Measurements from ENCODE around the gene IRS1.
"Not testable (repeated sequence)": the region's sequence is repeated elsewhere in the genome, so short reads cannot be mapped to it uniquely, and the experiment has no call there.

Gene IRS1, protein sequence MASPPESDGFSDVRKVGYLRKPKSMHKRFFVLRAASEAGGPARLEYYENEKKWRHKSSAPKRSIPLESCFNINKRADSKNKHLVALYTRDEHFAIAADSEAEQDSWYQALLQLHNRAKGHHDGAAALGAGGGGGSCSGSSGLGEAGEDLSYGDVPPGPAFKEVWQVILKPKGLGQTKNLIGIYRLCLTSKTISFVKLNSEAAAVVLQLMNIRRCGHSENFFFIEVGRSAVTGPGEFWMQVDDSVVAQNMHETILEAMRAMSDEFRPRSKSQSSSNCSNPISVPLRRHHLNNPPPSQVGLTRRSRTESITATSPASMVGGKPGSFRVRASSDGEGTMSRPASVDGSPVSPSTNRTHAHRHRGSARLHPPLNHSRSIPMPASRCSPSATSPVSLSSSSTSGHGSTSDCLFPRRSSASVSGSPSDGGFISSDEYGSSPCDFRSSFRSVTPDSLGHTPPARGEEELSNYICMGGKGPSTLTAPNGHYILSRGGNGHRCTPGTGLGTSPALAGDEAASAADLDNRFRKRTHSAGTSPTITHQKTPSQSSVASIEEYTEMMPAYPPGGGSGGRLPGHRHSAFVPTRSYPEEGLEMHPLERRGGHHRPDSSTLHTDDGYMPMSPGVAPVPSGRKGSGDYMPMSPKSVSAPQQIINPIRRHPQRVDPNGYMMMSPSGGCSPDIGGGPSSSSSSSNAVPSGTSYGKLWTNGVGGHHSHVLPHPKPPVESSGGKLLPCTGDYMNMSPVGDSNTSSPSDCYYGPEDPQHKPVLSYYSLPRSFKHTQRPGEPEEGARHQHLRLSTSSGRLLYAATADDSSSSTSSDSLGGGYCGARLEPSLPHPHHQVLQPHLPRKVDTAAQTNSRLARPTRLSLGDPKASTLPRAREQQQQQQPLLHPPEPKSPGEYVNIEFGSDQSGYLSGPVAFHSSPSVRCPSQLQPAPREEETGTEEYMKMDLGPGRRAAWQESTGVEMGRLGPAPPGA (N-terminal part only)

DNA sequence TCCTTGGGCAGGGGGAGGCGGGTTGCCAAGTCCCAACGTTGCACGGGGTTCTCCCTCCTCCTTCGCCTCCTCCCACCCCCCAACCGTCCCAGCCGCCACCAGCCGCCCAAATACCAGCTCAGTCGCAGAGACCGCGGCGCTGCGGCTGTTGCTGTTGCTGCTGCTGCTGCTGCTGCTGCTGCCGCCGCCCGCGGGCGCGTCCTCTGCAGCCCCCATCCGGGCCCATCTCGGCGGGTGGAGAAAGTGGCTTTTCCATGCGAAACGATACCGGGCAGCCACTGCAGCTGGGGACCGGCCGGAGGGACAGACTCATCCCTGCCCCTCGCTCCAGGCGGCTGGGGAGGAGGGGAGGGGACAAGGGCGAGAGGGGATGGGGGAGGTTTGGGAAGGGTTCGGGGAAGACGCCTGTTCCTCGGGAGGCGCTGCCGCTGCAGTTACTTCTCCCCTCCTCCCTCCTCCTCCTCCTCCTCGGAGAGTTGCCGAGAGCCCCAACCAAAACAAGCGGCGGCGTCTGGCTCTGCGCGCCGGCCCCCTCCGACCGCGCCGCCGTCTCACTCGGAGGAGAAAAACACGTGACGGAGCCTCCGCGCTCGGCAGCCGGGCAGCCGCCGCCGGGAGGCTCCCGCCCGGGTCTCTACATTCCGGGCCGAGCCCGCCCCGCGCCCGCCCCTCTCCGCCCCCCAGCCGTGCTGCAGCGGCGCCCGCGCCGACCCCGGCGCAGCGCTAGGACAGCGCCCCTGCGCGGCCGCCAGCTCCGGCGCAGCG is at the start of gene IRS1:
IRS1 (minus strand) TSS at position 610 of the 765 bp plus-strand sequence. CDS start 1,082 bp downstream, outside the sequence.
- DNase-seq (ENCODE audit: low read depth) = peak; percentile 48

DNA sequence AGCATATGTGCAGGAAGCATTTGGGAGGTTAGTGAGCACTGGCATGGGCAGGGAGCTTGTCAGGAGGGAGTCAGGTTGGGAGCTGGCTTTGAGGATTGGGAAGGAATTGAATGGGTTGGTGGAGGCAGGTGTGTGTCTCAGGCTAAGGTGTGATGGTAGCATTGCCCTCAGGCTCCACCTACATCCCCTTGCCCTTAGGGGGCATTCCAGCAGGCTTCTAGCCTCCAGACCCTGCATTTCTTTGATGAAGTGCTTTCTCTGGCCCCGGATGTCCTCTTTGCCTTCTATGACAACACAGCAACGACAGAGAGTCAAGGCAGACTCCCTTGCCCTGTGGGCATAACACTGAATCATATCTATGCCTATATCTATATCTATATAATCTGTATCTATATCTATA is 49.7 kb upstream of the IRS1 start:
- no peak for DNase-seq (ENCODE audit: low read depth)

DNA sequence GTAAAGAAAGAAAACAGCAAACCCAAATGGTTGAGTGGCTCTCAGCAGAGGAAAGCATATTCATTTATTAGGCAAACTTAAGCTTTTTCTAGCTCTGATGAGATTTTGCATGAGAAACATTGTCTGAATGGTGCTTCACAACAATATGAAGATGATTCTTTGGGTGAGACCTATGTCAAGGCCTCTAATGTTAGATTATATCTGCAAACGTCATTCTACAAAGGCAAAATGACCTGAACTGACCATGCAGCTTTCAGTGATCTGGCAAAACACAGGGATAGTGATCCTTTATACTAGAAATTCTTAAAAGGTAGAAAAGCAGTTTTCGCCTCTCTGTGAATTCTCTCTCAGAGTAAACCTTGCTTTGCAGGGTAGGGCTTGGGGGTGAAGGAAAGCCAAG is 47.9 kb upstream of the IRS1 start:
- DNase-seq (ENCODE audit: low read depth) = no peak

DNA sequence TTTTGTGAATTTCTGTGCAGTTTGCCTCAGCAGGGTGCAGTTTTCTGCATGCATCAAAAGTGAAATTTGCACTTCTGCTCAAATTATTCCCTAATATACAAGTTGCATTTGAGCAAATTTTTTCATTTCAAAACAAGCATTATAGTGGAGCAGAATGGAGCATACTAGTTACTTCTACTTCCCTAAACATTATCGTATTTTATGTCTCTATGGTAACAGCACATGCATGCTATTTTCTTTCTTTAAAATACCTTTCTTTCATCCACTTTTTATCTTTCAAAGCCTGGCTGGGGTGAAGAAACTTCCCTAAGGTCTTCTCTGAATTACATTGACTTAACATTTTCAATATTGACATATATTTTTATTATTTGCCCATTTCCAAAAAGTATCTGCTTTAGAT is 47.5 kb upstream of the IRS1 start:
- no peak for DNase-seq (ENCODE audit: low read depth)

DNA sequence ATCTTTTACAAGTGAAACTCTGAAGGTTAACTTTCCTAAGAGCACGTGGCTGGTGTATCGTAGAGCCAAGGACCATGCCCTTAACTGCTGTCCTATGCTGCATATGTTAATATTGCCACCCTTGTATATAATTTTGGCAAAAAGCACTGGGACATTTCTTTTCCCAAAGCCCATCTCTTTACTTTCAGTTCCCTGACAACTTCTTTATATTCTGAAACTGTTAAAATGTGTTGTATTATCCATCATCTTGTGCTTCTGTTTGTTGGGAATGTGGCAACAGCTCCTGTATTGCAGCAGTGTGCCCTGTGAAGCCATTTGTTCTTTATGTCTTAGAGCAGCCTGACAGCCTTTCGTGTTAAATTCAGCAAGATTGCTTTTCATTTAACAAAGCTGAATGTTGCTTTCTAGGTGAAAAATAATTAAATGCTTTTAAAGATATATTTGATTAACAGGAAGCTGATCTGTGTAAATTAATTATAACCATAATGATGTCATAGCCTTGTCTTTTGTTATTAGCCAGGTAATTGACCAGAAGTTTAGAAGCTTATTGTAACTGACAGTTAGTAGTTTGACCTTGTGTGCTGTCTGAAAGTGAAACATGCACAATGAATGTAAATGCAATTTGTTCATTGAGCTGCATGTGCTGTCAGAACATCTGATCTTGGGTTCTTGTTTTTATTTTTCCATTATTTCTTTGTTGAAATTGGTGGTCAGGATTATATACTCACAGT is 45.9 kb upstream of the IRS1 start:
- no peak for DNase-seq (ENCODE audit: low read depth)

DNA sequence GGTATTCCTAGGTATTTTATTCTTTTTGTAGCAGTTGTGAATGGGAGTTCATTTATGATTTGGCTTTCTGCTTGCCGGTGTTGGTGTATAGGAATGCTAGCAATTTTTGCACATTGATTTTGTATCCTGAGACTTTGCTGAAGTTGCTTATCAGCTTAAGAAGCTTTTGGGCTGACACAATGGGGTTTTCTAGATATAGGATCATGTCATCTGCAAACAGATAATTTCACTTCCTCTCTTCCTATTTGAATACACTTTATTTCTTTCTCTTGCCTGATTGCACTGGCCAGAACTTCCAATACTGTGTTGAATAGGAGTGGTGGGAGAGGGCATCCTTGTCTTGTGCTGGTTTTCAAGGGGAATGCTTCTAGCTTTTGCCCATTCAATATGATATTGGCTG is 43.4 kb upstream of the IRS1 start:
- not testable (repeated sequence) for DNase-seq (ENCODE audit: low read depth)

DNA sequence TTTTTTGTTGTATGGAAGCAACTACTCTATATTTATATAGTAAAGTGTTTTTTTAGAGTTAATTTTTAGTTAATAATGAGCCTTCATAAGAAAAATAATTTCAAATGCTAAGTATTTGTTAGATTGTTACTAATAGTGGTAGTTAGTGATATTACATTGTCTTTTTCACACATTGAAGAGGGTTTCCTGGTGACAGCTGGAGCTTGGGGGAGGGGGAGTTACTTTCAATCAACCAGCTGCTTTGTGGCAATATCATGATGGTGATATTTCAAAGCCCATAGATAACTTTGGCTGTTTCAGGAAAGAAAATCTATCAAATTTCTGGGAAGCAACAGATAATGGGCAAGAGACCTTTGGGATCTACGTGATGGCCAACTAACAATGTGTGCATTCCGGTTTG is 40.3 kb upstream of the IRS1 start:
- DNase-seq (ENCODE audit: low read depth) = no peak

DNA sequence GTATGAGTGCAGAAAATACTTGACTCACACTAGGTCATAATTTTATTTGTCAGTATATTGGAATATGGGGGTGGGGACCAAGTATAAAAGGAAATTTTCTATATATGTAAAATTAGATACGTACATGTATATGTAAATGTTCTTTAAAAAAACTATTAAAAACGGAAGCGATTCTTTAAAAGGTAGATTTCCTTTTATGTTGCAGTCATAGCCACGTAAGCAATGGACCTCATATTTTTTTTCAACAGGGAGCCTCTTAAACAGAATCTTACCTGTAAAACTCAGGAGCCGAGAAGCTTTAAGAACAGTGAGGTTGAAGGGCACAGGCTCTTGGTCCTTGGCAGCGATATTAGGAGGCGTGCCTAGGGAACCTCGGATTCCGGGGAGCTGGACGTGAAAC is 39.5 kb upstream of the IRS1 start:
- DNase-seq (ENCODE audit: low read depth) = no peak

DNA sequence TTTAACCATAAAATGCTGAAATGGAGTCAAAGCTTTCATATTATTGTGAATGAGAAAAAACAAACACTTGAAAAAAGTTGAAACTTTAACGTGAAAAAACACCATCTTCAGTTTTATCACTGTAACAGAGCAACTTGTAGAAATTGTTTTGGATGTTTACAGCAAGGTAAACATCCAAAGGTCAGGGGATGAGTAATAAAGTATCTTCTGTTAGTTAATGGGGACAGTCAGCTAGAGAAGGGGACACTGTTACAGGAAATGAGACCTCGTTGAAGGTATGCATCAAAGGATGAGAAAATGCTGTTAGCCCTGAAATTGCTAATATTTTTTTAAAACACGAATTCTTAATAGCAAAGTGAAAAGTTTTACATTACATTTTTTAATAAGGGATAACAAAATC is 39.1 kb upstream of the IRS1 start:
- DNase-seq (ENCODE audit: low read depth) = no peak

DNA sequence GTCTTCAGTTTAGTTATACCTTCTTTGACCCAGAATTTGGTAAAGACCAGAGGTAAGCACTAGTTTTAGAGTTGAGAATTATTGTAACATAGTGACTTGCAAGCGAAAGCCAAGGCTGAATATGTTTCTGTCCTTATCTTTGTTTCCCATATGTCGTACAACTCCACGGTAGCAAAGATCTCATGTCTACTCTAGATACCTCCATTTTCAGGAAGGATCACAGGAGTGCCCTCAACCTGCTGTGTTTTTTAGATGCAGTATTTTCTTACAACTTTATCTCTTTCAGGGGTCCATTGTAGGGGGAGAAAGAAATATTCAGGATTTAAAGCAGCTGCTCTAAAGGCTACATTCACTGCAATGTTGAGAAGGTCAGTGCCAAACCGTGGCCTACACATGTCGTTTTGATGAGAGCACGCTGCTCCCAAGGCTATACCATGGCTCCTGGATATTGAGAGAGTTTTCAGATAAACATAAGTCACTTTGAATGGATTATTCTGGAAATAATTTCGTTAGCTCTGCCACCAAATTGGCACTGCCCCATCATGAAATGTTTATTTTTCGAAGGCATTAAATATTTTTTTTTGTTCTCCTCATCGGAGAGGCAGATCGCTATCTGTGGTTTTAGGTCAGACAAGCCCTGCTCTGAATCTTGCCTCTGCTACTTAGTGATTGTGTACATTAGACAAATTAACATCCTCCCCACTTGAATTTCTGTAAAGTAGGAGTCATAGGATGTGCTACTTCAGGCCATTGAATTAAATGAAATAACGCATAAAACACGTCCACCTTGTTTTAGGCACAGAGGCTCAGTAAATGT is 38.4 kb upstream of the IRS1 start:
- peak; percentile 2 for DNase-seq (ENCODE audit: low read depth)

DNA sequence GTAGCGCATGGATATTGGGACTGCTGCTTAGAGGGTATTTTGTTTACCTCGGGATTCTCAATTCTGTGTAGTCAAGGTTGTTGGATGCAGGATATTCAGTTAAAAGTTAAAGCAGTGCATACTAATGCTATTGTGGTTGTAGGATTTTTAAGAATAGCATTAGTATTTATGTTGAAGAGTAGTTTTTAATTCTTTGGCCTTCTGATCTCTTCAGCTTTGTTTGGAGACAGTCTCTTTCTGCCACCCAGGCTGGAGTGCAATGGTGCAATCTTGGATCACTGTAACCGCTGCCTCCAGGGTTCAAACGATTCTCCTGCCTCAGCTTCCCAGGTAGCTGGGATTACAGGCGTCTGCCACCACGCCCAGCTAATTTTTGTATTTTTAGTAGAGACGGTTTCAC is 37.7 kb upstream of the IRS1 start:
- DNase-seq (ENCODE audit: low read depth) = no peak

DNA sequence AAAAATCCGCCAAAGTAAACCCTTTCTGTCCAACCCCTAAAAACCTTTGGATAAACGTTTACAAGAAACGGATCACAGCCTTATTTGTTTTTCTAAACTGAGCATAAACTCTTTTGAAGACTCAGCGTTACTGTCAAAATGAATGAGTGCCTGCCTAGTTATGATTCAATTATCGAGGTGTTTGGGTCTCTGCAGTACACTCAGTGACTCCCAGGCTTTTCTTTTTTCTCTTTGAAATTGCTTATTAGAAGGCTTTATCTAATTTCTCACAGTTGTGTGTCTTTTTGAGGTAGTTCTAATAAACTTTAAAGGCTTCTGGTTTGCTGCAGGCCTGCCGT is 36.9 kb upstream of the IRS1 start:
- DNase-seq (ENCODE audit: low read depth) = no peak

DNA sequence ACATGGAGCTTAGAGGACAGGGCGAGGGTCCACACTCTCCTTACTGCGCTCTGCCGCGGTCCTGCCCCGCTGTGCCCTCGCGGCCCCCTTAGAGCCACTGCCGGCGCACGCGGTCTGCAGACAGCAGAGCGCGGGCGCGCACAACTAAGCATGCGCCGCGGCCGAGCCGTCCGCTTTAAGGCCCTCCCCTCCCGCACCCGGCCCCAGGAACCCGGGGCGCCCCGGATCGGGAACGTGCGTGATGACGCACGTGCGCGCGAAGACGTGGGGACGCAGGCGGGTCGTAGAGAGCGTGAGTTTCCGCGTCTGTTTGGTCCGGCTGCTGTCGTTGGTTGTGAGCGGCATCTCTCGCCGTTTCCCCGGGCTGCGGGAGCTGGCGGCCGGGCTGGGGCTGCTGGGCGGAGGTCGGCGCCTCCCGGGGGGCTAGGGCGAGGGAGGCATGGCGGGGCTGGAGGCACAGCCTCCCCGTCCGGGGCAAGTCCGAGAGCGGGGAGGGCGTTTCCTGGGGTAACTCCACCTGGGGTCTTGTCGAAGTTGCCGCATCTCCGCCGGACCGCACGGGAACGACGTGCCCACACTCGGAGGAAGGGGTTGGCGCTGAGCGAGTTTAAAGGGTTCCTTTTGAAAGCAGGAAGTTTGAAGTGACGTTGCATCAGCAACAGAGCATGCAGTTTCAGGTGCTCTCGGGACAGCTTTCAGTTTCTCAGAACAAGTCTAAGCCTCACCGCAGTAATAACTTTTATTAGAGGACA is 36.4 kb upstream of the IRS1 start, which contains the start of gene RHBDD1:
RHBDD1 (plus strand) TSS at position 259 of the 752 bp plus-strand sequence. CDS start 28,640 bp downstream, outside the sequence.
- DNase-seq (ENCODE audit: low read depth) = peak; percentile 88

DNA sequence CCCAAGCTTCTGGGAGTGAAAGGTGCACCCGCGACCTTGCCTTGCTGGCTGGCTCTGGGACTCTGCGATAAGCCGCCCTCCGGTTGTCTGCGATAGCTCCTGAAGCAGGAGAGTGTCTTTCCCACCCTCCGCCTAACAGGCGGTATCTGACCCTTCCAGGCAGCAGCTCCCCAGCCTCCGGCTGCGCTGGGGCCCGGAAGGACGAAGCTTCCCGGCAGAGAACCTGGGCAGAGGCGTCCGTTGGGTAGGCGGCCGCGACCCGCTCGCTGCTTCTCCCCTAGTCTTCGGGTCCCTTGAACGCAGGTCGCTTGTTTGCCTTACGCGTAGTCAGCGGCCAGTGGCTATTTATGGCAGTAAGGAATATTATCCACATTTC is 35.8 kb upstream of the IRS1 start:
- DNase-seq (ENCODE audit: low read depth) = no peak

DNA sequence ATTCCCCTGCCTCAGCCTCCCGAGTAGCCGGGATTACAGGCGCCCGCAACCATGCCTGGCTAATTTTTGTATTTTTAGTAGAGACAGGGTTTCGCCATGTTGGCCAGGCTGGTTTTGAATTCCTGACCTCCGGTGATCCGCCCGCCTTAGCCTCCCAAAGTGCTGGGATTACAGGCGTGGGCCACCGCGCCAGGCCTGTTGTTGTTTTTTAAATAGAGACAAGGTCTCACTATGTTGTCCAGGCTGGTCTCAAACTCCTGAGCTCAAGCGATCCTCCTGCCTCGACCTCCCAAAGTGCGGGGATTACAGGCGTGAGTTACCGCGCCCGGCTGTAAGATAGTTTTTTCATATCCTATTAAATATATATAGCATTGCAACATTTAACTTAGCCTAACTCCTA is 35.3 kb upstream of the IRS1 start:
- not testable (repeated sequence) for DNase-seq (ENCODE audit: low read depth)

DNA sequence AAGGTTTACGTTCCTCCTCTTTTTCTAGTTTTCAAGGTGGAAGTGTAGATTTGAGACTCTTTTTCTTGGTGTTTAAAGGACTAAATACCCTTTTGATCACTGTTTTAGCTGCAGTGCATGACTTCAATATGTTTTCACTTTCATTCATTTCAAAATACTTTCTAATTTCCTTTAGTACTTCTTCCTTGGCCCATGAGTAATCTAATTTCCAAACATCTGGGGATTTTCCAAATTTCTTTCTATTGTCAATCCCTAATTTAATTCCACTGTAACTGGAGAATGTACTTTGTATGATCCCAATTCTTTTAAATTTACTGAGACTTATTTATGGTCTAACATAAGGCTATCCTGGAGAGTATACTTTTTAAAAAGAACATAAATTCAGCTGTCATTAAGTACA is 32.4 kb upstream of the IRS1 start:
- DNase-seq (ENCODE audit: low read depth) = no peak

DNA sequence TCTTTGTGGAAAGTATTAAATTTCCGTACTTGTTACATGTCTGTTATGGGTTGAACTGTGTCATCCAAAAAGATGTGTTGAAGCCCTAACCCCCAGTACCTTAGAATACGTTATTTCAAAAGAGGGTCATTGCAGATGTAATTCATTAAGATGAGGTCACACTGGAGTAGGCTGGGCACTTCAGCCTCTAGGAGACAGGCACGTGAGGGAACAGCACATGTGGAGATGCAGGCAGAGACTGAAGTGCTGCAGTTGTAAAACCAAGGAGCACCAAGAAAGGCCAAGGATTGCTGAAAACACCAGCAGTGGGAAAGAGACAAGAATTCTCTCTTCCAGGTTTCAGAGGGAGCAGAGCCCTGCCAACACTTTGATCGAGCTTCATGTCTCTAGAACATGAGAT is 31.6 kb upstream of the IRS1 start:
- no peak for DNase-seq (ENCODE audit: low read depth)

DNA sequence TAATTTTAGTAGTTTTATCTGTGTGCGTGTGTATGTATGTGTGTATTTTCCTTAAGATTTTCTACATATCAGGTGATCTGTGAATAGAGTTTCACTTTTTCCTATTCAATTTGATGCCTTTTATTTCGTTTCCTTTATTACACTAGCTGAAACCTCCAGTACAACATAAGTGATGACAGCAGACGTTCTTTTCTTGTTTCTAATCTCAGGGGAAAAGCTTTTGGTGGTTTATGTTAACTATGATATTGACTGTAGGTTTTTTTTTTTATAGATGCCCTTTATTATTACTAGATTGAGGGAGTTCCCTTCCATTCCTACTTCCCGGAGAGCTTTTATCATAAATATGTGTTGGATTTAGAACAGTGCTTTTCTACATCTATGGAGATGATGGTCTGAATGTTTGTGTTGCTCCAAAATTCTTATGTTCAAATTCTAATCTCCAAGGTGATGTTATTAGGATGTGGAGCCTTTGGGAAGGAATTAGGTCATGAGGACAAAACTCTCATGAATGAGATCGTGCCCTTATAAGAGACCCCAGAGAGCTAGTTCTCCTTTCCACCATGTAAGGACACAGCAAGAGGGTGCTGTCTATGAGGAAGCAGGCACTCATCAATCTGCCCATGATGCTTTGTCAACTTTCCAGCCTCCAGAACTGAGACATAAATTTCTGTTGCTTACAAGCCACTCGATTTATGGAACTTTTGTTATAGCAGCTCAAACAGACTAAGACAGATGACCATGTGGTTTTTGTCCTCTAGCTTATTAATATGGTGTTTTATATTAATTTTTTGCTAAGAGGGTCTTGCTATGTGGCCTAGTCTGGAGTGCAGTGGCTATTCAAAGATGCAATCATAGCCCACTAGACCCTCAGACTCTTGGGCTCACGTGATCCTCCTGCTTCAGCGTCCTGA is 30.4 kb upstream of the IRS1 start:
- no peak for DNase-seq (ENCODE audit: low read depth)

DNA sequence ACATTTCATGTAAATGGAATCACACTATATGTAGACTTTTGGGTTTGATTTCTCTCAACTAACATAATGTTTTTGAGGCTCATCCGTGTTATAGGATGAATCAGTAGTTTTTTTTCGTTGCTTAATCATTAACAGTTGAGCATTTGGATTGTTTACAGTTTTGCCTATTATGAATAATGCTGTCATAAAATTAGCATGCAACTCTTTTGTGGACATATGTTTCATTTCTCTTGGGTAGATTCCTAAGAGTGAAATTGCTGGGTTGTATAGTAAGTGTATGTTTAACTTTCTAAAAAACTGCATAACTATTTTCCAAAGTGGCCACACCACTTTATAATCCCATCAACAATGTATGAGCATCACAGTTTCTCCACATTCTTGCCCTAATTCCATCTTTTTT is 28.6 kb upstream of the IRS1 start:
- DNase-seq (ENCODE audit: low read depth) = no peak
